GM12878 (cell line): ENCODE data around the gene CREBZF. TPM values are rescaled to one million over a fixed set of nuclear protein-coding genes. Genes with fewer than 3 reads are reported as not detected.

Experiments
- ASH2L ChIP-seq: fragments of 300-600, 200-600 bp; sonication (generic); IDR thresholded peaks from 2 replicates; pipeline ENCODE4 v1.6.1; 2017; ENCODE audit warnings: low read depth, mild to moderate bottlenecking, borderline replicate concordance
- ATF3 ChIP-seq: IDR thresholded peaks from 2 replicates; pipeline ENCODE4 v1.6.1; 2011; ENCODE audit warnings: low read depth, mild to moderate bottlenecking, low read length, moderate library complexity, borderline replicate concordance; ENCODE audit errors: extremely low read depth
- BHLHE40 ChIP-seq, 2 experiments: fragments of 450-650 bp in 1 of 2; IDR thresholded peaks; 2 replicates each; pipeline ENCODE4 v1.6.1; 2011 to 2017; ENCODE audit warnings: low read depth in 2 of 2, borderline replicate concordance in 1 of 2, improper control_type of control experiment in 1 of 2, low read length in 1 of 2, mild to moderate bottlenecking in 1 of 2
- CEBPB ChIP-seq, 2 experiments: fragments of 150-350 bp in 1 of 2; IDR thresholded peaks; 2 replicates each; pipeline ENCODE4 v1.6.1; 2012 to 2014; ENCODE audit warnings: low read depth in 2 of 2, low read length in 2 of 2, borderline replicate concordance in 1 of 2, inconsistent platforms in 1 of 2
- CHD4 ChIP-seq: fragments of 200-600 bp; sonication (generic); IDR thresholded peaks from 2 replicates; pipeline ENCODE4 v1.6.1; 2016; ENCODE audit warnings: mild to moderate bottlenecking
- CREB1 ChIP-seq: IDR thresholded peaks from 2 replicates; pipeline ENCODE4 v1.6.1; 2012; ENCODE audit warnings: low read depth, mild to moderate bottlenecking, inconsistent platforms
- EP300 ChIP-seq, 2 experiments: fragments of 150-350 bp in 1 of 2; IDR thresholded peaks; 2 replicates each; pipeline ENCODE4 v1.6.1; 2011 to 2012; ENCODE audit warnings: low read depth in 2 of 2, low read length in 2 of 2, borderline replicate concordance in 1 of 2, improper control_type of control experiment in 1 of 2, inconsistent platforms in 1 of 2; ENCODE audit not compliant: control insufficient read depth in 1 of 2
- ETV6 ChIP-seq, 2 experiments: fragments of 450-650 bp in 1 of 2; IDR thresholded peaks in 1 of 2; conservative IDR thresholded peaks in 1 of 2; 2 replicates each; pipeline ENCODE4 v1.6.1; 2014; ENCODE audit warnings: antibody characterized with exemption in 1 of 2, borderline replicate concordance in 1 of 2, low read depth in 1 of 2, mild to moderate bottlenecking in 1 of 2, moderate library complexity in 1 of 2
- MEF2A ChIP-seq: IDR thresholded peaks from 2 replicates; pipeline ENCODE4 v1.6.1; 2011; ENCODE audit warnings: low read depth, mild to moderate bottlenecking, low read length, moderate library complexity; ENCODE audit not compliant: insufficient read depth
- MYC ChIP-seq: IDR thresholded peaks from 2 replicates; pipeline ENCODE4 v1.6.1; 2011; ENCODE audit warnings: mild to moderate bottlenecking, low read length, moderate library complexity, inconsistent platforms; ENCODE audit not compliant: insufficient read depth, insufficient replicate concordance, insufficient read length, severe bottlenecking
- NR2C1 ChIP-seq: fragments of 450-650 bp; IDR thresholded peaks from 2 replicates; pipeline ENCODE4 v1.6.1; 2017; ENCODE audit warnings: antibody characterized with exemption, mild to moderate bottlenecking, moderate library complexity
- RELB ChIP-seq: fragments of 450-650 bp; IDR thresholded peaks from 2 replicates; pipeline ENCODE4 v1.6.1; 2017; ENCODE audit warnings: low read depth, mild to moderate bottlenecking, moderate library complexity
- SIN3A ChIP-seq: IDR thresholded peaks from 2 replicates; pipeline ENCODE4 v1.6.1; 2012; ENCODE audit warnings: low read depth, low read length, improper control_type of control experiment
- SMAD1 ChIP-seq: fragments of 450-650 bp; IDR thresholded peaks from 2 replicates; pipeline ENCODE4 v1.6.1; 2018; ENCODE audit warnings: mild to moderate bottlenecking, low read depth; ENCODE audit not compliant: partially characterized antibody
- SUPT20H ChIP-seq: IDR thresholded peaks from 2 replicates; pipeline ENCODE4 v1.6.1; 2011; ENCODE audit warnings: low read depth, mild to moderate bottlenecking, low read length, moderate library complexity, borderline replicate concordance; ENCODE audit not compliant: control insufficient read depth
- polyA plus RNA-seq, 11 experiments: library from polyadenylated mRNA; depleted of rRNA in 4 of 11; unstranded in 6 of 11; stranded (reverse) in 5 of 11; fragments of >200 nt; fragmentation: Nextera tagmentation in 4 of 11; fragmentation: Illumina TruSeq in 1 of 11; extraction: Ambion mirVana in 4 of 11; extraction: Trizol in 1 of 11; gene quantifications; 1 replicate in 1 of 11; 2 replicates in 10 of 11; pipeline versions ENCODE4 v1.2.1 to v1.2.3, GENCODE V29; 2011 to 2016; ENCODE audit warnings: inconsistent platforms in 2 of 11, missing spikeins in 2 of 11, low read depth in 1 of 11
- total RNA-seq, 4 experiments: library from RNA; depleted of rRNA in 3 of 4; stranded (reverse); fragments of >200 nt in 3 of 4; fragmentation: Illumina TruSeq in 1 of 4; extraction: Trizol in 1 of 4; gene quantifications; 2 replicates each; pipeline versions ENCODE4 v1.2.1 to v1.2.3, GENCODE V29; 2013 to 2021
- TF ChIP-seq, protein P1 (sequence below): IDR thresholded peaks from 2 replicates; pipeline ENCODE4 v1.6.1; 2012; ENCODE audit warnings: low read depth, low read length, improper control_type of control experiment
- TF ChIP-seq, protein P2 (sequence below): fragments of 450-650 bp; IDR thresholded peaks from 2 replicates; pipeline ENCODE4 v1.6.1; 2017; ENCODE audit warnings: mild to moderate bottlenecking, low read depth, inconsistent platforms; ENCODE audit not compliant: poor library complexity, severe bottlenecking

CREBZF gene
- total and polyA plus RNA-seq, 10 of the 15 experiments (the other 5 are each of a cell fraction or from before 2014, with no cell fraction given) = 11.1 to 51.2 (median 34.1) TPM

DNA sequence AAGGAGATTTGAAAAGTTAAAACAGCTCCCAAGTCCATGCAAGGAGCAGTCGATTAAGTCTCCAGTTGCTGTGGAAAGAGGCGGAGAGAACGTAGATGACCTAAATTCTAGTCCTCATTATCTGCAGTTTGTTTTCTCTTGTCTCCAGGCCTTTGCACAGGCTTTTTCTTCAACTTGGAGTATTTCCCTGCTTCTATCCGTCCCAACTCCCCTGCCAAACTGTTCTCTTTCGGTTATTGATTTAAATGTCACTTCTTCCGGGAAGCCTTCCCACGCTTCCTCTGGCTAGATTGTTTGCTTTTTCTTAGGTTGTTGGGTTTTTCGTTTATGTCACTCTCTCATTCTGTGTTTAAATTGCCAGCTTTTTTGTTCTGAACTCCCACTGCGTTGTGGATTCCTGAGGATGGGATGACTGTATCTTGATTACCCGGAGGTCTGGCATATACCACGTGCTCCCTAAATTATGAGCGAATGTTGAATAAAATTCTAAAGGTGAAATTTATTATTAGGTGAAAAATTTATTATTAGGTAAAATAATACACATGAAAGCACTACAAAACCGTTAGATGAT is 36.1 kb downstream of the CREBZF start (continued):
- TF ChIP-seq SMAD1 (peak; percentile 5), CREB1 (no peak), SUPT20H (no peak), ETV6 (conservative IDR thresholded peaks at IDR 0.05 in 1 of 2, IDR thresholded peaks at IDR 0.05 in 1 of 2; ENCODE audit: borderline replicate concordance in 1 of 2, low read depth in 1 of 2) (peak in 1 of 2 experiments; percentile 71; a peak in 1 of 4 replicates), CHD4 (no peak), CEBPB (IDR thresholded peaks at IDR 0.05; ENCODE audit: borderline replicate concordance in 1 of 2, low read depth in 2 of 2, low read length in 2 of 2) (no peak), EP300 (IDR thresholded peaks at IDR 0.05; ENCODE audit: borderline replicate concordance in 1 of 2, control insufficient read depth in 1 of 2, low read depth in 2 of 2, low read length in 2 of 2) (no peak), NR2C1 (0 out of 2 replicates have a peak, but pooled peaks have one; percentile 7), MEF2A (no peak), RELB (peak; percentile 53), BHLHE40 (IDR thresholded peaks at IDR 0.05; ENCODE audit: borderline replicate concordance in 1 of 2, low read depth in 2 of 2, low read length in 1 of 2) (no peak), MYC (no peak), ATF3 (no peak), ASH2L (peak; percentile 19; the same call in 1 of the 2 replicates), SIN3A (no peak)
- TF ChIP-seq, protein P1, sequence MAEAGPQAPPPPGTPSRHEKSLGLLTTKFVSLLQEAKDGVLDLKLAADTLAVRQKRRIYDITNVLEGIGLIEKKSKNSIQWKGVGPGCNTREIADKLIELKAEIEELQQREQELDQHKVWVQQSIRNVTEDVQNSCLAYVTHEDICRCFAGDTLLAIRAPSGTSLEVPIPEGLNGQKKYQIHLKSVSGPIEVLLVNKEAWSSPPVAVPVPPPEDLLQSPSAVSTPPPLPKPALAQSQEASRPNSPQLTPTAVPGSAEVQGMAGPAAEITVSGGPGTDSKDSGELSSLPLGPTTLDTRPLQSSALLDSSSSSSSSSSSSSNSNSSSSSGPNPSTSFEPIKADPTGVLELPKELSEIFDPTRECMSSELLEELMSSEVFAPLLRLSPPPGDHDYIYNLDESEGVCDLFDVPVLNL = no peak
- TF ChIP-seq, protein P2, sequence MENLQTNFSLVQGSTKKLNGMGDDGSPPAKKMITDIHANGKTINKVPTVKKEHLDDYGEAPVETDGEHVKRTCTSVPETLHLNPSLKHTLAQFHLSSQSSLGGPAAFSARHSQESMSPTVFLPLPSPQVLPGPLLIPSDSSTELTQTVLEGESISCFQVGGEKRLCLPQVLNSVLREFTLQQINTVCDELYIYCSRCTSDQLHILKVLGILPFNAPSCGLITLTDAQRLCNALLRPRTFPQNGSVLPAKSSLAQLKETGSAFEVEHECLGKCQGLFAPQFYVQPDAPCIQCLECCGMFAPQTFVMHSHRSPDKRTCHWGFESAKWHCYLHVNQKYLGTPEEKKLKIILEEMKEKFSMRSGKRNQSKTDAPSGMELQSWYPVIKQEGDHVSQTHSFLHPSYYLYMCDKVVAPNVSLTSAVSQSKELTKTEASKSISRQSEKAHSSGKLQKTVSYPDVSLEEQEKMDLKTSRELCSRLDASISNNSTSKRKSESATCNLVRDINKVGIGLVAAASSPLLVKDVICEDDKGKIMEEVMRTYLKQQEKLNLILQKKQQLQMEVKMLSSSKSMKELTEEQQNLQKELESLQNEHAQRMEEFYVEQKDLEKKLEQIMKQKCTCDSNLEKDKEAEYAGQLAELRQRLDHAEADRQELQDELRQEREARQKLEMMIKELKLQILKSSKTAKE = no peak
